Tibial nerve (tissue), 4 donors: Measurements from ENCODE around the gene RAB3A. TPM values are rescaled to one million over a fixed set of nuclear protein-coding genes. Genes with fewer than 3 reads are reported as not detected.
A peak's percentile ranks its signal among the peaks of the same experiment; 100 is the strongest.

Experiments
- DNase-seq, 2 donors: peaks; one replicate each; pipeline ENCODE4 v3.0.0-alpha.2; 2019; ENCODE audit warnings: low spot score in 2 of 2
- H3K27ac ChIP-seq, 4 donors: fragments of 200-600 bp; sonication (generic) in 3 of 4; one replicate each; pipeline ENCODE4 v1.5.1; 2017 to 2019; ENCODE audit warnings: mild to moderate bottlenecking in 1 of 4
- H3K27me3 ChIP-seq, 2 donors: fragments of 200-600 bp; sonication (generic) in 1 of 2; one replicate each; pipeline versions ENCODE4 v1.5.1 to v1.6.0; 2017 to 2019
- H3K36me3 ChIP-seq, 3 donors: fragments of 200-600 bp; sonication (generic); one replicate each; pipeline ENCODE4 v1.5.1; 2018 to 2019
- H3K4me1 ChIP-seq, 4 donors: fragments of 200-600 bp; sonication (generic) in 3 of 4; one replicate each; pipeline ENCODE4 v1.5.1; 2017 to 2019
- H3K4me3 ChIP-seq, 4 donors: fragments of 200-600 bp; sonication (generic) in 3 of 4; one replicate each; pipeline ENCODE4 v1.5.1; 2017 to 2019; ENCODE audit warnings: mild to moderate bottlenecking in 1 of 4, moderate library complexity in 1 of 4
- H3K9me3 ChIP-seq, 4 donors: fragments of 200-600 bp; sonication (generic) in 3 of 4; one replicate each; pipeline ENCODE4 v1.5.1; 2017 to 2019
- CTCF ChIP-seq, 5 experiments: fragments of 200-600 bp in 3 of 5; fragments of 450-650 bp in 2 of 5; sonication (generic) in 3 of 5; IDR thresholded peaks; one replicate each; pipeline ENCODE4 v1.5.1; 2016 to 2019; ENCODE audit warnings: antibody characterized with exemption in 5 of 5, mild to moderate bottlenecking in 3 of 5, moderate library complexity in 2 of 5
- EP300 ChIP-seq, 2 donors: sonication (generic); formaldehyde crosslinking; IDR thresholded peaks; one replicate each; pipeline ENCODE4 v1.6.1; 2017; ENCODE audit warnings: antibody characterized with exemption in 2 of 2, mild to moderate bottlenecking in 1 of 2
- POLR2A ChIP-seq, 2 donors: fragments of 450-650 bp; IDR thresholded peaks; one replicate each; pipeline ENCODE4 v1.6.1; 2017; ENCODE audit warnings: antibody characterized with exemption in 2 of 2, mild to moderate bottlenecking in 2 of 2, moderate library complexity in 2 of 2
- WGBS, 2 donors: methylation state at CpG; one replicate each; pipeline ENCODE4 v1.1.5; 2018; 5-methylcytosine and 5-hydroxymethylcytosine counted together
- total RNA-seq, 4 donors: library from RNA; depleted of rRNA; stranded (reverse); fragments of >200 nt; gene quantifications; one replicate each; pipeline ENCODE4 v1.1.0, GENCODE V29; 2016

The RAB3A gene
- total RNA-seq, 4 donors from 2014 or later, result 1.5 to 5.1 (median 3.9) TPM; not detected in 1

- H3K4me1 ChIP-seq, result peaks cover 0 to 27% (median 19%) of the 10 kb centered on the region in 4 donors
- H3K27ac ChIP-seq, result no peak overlapping the region
- no peak overlapping the region for H3K4me3 ChIP-seq
- H3K36me3 ChIP-seq, result peaks cover 0 to 56% (median 0%) of the 10 kb centered on the region in 3 donors
- TF ChIP-seq CTCF (IDR thresholded peaks at IDR 0.05) (no peak), POLR2A (IDR thresholded peaks at IDR 0.05) (no peak), EP300 (IDR thresholded peaks at IDR 0.05) (no peak)
- no peaks in the 10 kb centered on the region for H3K27me3 ChIP-seq
- DNase-seq, result no peak
- no peaks in the 10 kb centered on the region for H3K9me3 ChIP-seq
- 90% methylated on average over 6 of the region's 6 CpGs for WGBS, 2 donors
Observed at GRCh38 chr19:18198374-18198773, 5.5 kb downstream of the RAB3A start.

DNA sequence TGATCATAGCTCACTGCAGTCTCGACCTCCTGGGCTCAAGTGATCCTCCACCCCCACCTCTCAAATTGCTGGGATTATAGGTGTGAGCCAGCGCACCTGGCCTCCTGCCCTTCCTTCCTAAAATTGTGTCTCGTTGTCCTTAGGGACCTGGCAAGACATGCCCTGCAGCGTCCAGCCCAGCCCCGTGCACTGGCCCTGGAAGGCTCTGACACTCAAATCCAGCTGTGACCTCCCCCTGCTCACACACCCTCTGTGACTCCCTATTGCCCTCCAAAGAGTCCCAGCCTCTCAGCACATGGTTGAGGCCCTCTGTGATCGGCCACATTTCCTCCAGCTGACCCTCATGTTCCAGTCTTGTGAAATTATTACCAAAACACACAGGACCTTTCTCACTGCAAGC is 5.9 kb downstream of the RAB3A start:
- H3K27me3 ChIP-seq, result no peaks in the 10 kb centered on the region
- DNase-seq, result no peak
- peaks cover 0 to 24% (median 16%) of the 10 kb centered on the region in 4 donors for H3K4me1 ChIP-seq
- peaks cover 0 to 56% (median 0%) of the 10 kb centered on the region in 3 donors for H3K36me3 ChIP-seq
- 78 to 80% methylated on average over 6 of the region's 6 CpGs for WGBS, 2 donors
- TF ChIP-seq CTCF (IDR thresholded peaks at IDR 0.05), result no peak
- no peak for TF ChIP-seq POLR2A (IDR thresholded peaks at IDR 0.05)
- no peak for TF ChIP-seq EP300 (IDR thresholded peaks at IDR 0.05)
- H3K4me3 ChIP-seq, result no peak overlapping the region
- no peaks in the 10 kb centered on the region for H3K9me3 ChIP-seq
- no peak overlapping the region for H3K27ac ChIP-seq

DNA sequence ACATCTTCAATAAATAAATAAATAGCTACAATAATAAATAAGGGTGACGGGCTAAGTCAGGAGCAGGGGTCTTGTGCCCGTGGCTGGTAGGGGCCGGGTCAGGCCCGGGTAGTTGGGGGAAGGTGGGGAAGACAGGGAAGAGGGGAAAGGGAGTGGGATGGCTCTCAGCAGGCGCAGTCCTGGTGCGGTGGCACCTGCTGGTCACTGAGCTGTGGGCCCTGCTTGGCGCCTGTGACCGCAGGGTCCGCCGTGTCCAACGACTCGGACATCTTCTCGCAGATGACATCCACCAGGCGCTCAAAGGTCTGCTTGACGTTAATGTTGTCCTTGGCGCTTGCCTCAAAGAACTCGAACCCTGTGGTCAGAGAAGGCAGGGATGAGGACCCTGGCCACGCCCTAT is 6.5 kb downstream of the RAB3A start:
- peaks cover 0 to 56% (median 0%) of the 10 kb centered on the region in 3 donors for H3K36me3 ChIP-seq
- no peak overlapping the region for H3K27ac ChIP-seq
- H3K4me3 ChIP-seq, result no peak overlapping the region
- no peaks in the 10 kb centered on the region for H3K9me3 ChIP-seq
- 85 to 90% methylated on average over 18 of the region's 18 CpGs for WGBS, 2 donors
- no peak for DNase-seq
- H3K4me1 ChIP-seq, result peaks cover 0 to 19% (median 12%) of the 10 kb centered on the region in 4 donors
- TF ChIP-seq CTCF (IDR thresholded peaks at IDR 0.05), result no peak
- TF ChIP-seq EP300 (IDR thresholded peaks at IDR 0.05), result no peak
- H3K27me3 ChIP-seq, result no peaks in the 10 kb centered on the region

GRCh38 chr19:18196511-18196845 is 7.4 kb downstream of the RAB3A start:
- peaks cover 0 to 53% (median 0%) of the 10 kb centered on the region in 3 donors for H3K36me3 ChIP-seq
- no peak for DNase-seq
- TF ChIP-seq CTCF (IDR thresholded peaks at IDR 0.05) (no peak), POLR2A (IDR thresholded peaks at IDR 0.05) (no peak), EP300 (IDR thresholded peaks at IDR 0.05) (no peak)
- no peaks in the 10 kb centered on the region for H3K9me3 ChIP-seq
- no peak overlapping the region for H3K27ac ChIP-seq
- H3K4me1 ChIP-seq, result peaks cover 0 to 27% (median 14%) of the 10 kb centered on the region in 4 donors
- 84 to 92% methylated on average over 7 of the region's 7 CpGs for WGBS, 2 donors
- H3K4me3 ChIP-seq, result no peak overlapping the region
- no peaks in the 10 kb centered on the region for H3K27me3 ChIP-seq

- WGBS, 2 donors, result 38 to 49% methylated on average over 17 to 27 of the region's 27 CpGs
- Histone ChIP-seq H3K27ac (peak overlapping the region in 2 of 4 donors; percentile 60 to 95), H3K4me3 (peak overlapping the region in 2 of 4 donors; percentile 4 to 30), H3K36me3 (peaks cover 0 to 41% (median 0%) of the 10 kb centered on the region in 3 donors), H3K27me3 (no peaks in the 10 kb centered on the region), H3K4me1 (peaks cover 0 to 28% (median 14%) of the 10 kb centered on the region in 4 donors), H3K9me3 (no peaks in the 10 kb centered on the region)
- DNase-seq, result no peak
- TF ChIP-seq POLR2A (IDR thresholded peaks at IDR 0.05), result no peak
- TF ChIP-seq CTCF (IDR thresholded peaks at IDR 0.05), result no peak
- no peak for TF ChIP-seq EP300 (IDR thresholded peaks at IDR 0.05)
Observed at GRCh38 chr19:18194554-18195238, 9.1 kb downstream of the RAB3A start.
